ENCODE results near the gene CBFA2T3. TPM values are rescaled to one million over a fixed set of nuclear protein-coding genes. Genes with fewer than 3 reads are reported as not detected.

CBFA2T3 gene
- total RNA-seq, 6 experiments from 2014 or later = 2.5 to 9.8 (median 4.2) TPM

- Histone ChIP-seq H3K27ac (no peak overlapping the region), H3K27me3 (no peaks in the 10 kb centered on the region), H3K36me3 (no peaks in the 10 kb centered on the region), H3K9me3 (no peaks in the 10 kb centered on the region), H3K4me1 (no peaks in the 10 kb centered on the region), H3K4me3 (no peak overlapping the region)
- intact Hi-C loops (cut with DNase I) = no loop called here
- TF ChIP-seq CTCF (IDR thresholded peaks at IDR 0.05) (no peak), POLR2A (IDR thresholded peaks at IDR 0.05) (no peak)
- ATAC-seq = no peak
- no CpG with 5 or more reads among the region's 13 CpGs for whole genome bisulfite sequencing (ENCODE audit: insufficient coverage, low coverage, low lambda C conversion rate, missing lambda C conversion rate)
- no peak for DNase-seq
Measured at GRCh38 chr16:88985521-88985920, 8.5 kb upstream of the CBFA2T3 start.

- Histone ChIP-seq H3K27ac (no peak overlapping the region), H3K9me3 (no peaks in the 10 kb centered on the region), H3K36me3 (no peaks in the 10 kb centered on the region), H3K4me3 (no peak overlapping the region), H3K4me1 (no peaks in the 10 kb centered on the region), H3K27me3 (no peaks in the 10 kb centered on the region)
- intact Hi-C loops (cut with DNase I) = no loop called here
- DNase-seq (no peak), ATAC-seq (peak in 1 of 4 donors; percentile 23)
- WGBS (ENCODE audit: insufficient coverage, low coverage, low lambda C conversion rate, missing lambda C conversion rate) = 73% methylated on average over 23 of the region's 41 CpGs
- TF ChIP-seq CTCF (IDR thresholded peaks at IDR 0.05) (no peak), POLR2A (IDR thresholded peaks at IDR 0.05) (no peak)
Measured at GRCh38 chr16:88983771-88984687, 7.0 kb upstream of the CBFA2T3 start.

- DNase-seq = no peak
- H3K4me3 ChIP-seq = no peak overlapping the region
- TF ChIP-seq POLR2A (IDR thresholded peaks at IDR 0.05) (no peak), CTCF (IDR thresholded peaks at IDR 0.05) (no peak)
- no peak overlapping the region for H3K27ac ChIP-seq
- WGBS (ENCODE audit: insufficient coverage, low coverage, low lambda C conversion rate, missing lambda C conversion rate) = 50% methylated on average over 1 of the region's 11 CpGs
- no peaks in the 10 kb centered on the region for H3K36me3 ChIP-seq
- no peak for ATAC-seq
- H3K4me1 ChIP-seq = no peaks in the 10 kb centered on the region
- intact Hi-C loops (cut with DNase I) = no loop called here
- H3K27me3 ChIP-seq = no peaks in the 10 kb centered on the region
- H3K9me3 ChIP-seq = no peaks in the 10 kb centered on the region
Measured at GRCh38 chr16:88983165-88983564, 6.2 kb upstream of the CBFA2T3 start.

- no peaks in the 10 kb centered on the region for H3K27me3 ChIP-seq
Measured at GRCh38 chr16:88982286-88983084, 5.5 kb upstream of the CBFA2T3 start.

More at GRCh38 chr16:88982286-88983084, 5.5 kb upstream of the CBFA2T3 start:
- intact Hi-C loops (cut with DNase I) = no loop called here
- Histone ChIP-seq H3K4me1 (no peaks in the 10 kb centered on the region), H3K9me3 (no peaks in the 10 kb centered on the region), H3K27ac (no peak overlapping the region), H3K36me3 (no peaks in the 10 kb centered on the region), H3K4me3 (no peak overlapping the region)
- ATAC-seq = no peak
- no peak for DNase-seq
- TF ChIP-seq CTCF (IDR thresholded peaks at IDR 0.05) (no peak), POLR2A (IDR thresholded peaks at IDR 0.05) (no peak)
- WGBS (ENCODE audit: insufficient coverage, low coverage, low lambda C conversion rate, missing lambda C conversion rate) = 35% methylated on average over 6 of the region's 25 CpGs
